ENCODE results near the gene TEX261.
A peak's percentile ranks its signal among the peaks of the same experiment; 100 is the strongest.
"Not testable (repeated sequence)": the region's sequence is repeated elsewhere in the genome, so short reads cannot be mapped to it uniquely, and the experiment has no call there.

TEX261 gene

GRCh38 chr2:70999931-71000330 lies 5.3 kb upstream of the TEX261 start:
- not testable (repeated sequence) for DNase-seq

- no peak for DNase-seq
These were observed 4.7 kb upstream of the TEX261 start for GRCh38 chr2:70999362-70999761.

- not testable (repeated sequence) for DNase-seq
These were observed 4.2 kb upstream of the TEX261 start for GRCh38 chr2:70998885-70999284.

GRCh38 chr2:70995426-70995729 lies 705 bp upstream of the TEX261 start:
- DNase-seq, result peak; percentile 52

- DNase-seq, result no peak
These were observed 519 bp downstream of the TEX261 start for GRCh38 chr2:70994009-70994698.

GRCh38 chr2:70992945-70993853 lies 1.5 kb downstream of the TEX261 start:
- no peak for DNase-seq

- DNase-seq, result no peak
These were observed 2.9 kb downstream of the TEX261 start for GRCh38 chr2:70991742-70992141.

- no peak for DNase-seq
These were observed 3.5 kb downstream of the TEX261 start for GRCh38 chr2:70991142-70991541.

GRCh38 chr2:70990216-70990615 lies 4.5 kb downstream of the TEX261 start:
- DNase-seq, result no peak

GRCh38 chr2:70988726-70989648 lies 5.7 kb downstream of the TEX261 start:
- no peak for DNase-seq

- DNase-seq, result no peak
These were observed 6.5 kb downstream of the TEX261 start for GRCh38 chr2:70988151-70988550.

GRCh38 chr2:70987386-70987785 lies 7.3 kb downstream of the TEX261 start:
- DNase-seq, result no peak

GRCh38 chr2:70986499-70987189 lies 8.0 kb downstream of the TEX261 start:
- no peak for DNase-seq

GRCh38 chr2:70985956-70986355 lies 8.7 kb downstream of the TEX261 start:
- DNase-seq, result no peak

GRCh38 chr2:70985283-70985688 lies 9.4 kb downstream of the TEX261 start:
- DNase-seq, result no peak

- DNase-seq, result peak; percentile 81
These were observed 9.9 kb downstream of the TEX261 start for GRCh38 chr2:70984576-70985282.

GRCh38 chr2:70984228-70984575 lies 10.5 kb downstream of the TEX261 start:
- DNase-seq, result no peak

- DNase-seq, result no peak
These were observed 11.0 kb downstream of the TEX261 start for GRCh38 chr2:70983506-70984227.

GRCh38 chr2:70982971-70983370 lies 11.7 kb downstream of the TEX261 start:
- no peak for DNase-seq

GRCh38 chr2:70981866-70982810 lies 12.5 kb downstream of the TEX261 start:
- DNase-seq, result no peak
